ENCODE measurements around the gene PTTG1IP.
"Not testable (repeated sequence)": the region's sequence is repeated elsewhere in the genome, so short reads cannot be mapped to it uniquely, and the experiment has no call there.

DNA sequence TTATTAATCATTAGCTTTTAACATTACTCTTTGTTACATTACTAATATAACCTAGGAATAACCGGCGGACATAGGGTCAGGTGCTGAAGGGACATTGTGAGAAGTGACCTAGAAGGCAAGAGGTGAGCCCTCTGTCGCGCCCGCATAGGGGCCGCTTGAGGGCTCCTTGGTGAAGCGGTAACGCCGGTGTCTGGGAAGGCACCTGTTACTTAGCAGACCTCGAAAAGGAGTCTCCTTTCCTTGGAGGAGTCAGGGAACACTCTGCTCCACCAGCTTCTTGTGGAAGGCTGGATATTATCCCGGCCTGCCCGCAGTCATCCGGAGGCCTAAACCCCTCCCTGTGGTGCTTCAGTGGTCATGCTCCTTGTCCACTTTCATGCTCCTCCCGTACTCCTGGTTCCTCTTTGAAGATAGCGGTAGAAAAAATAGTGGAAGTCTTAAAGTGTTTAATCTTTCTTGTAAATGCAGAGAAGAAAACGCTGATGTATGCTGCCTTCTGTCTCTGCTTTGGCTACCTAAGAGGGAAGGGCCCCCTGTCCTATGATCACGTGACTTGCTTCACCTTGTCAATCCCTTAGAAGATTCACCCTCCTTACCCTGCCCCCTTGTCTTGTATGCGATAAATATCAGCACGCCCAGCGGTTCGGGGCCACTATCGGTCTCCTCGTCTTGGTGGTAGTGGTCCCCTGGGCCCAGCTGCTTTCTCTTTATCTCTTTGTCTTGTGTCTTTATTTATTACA lies 40.8 kb downstream of the PTTG1IP start:
- TF ChIP-seq CTCF (IDR thresholded peaks at IDR 0.05; ENCODE audit: low read depth, low read length, poor library complexity, severe bottlenecking); EZH2phosphoT487 (IDR thresholded peaks at IDR 0.05; ENCODE audit: borderline replicate concordance, low read length): not testable (repeated sequence)
